HUES6 (cell line): ENCODE data around the gene SLC9A9.

Experiments
- H3K27ac ChIP-seq: 2 replicates; pipeline ENCODE4 v1.7.0; 2013; ENCODE audit warnings: low read depth, mild to moderate bottlenecking, low read length, inconsistent platforms
- H3K27me3 ChIP-seq: 2 replicates; pipeline ENCODE4 v1.6.1; 2013; ENCODE audit warnings: low read length; ENCODE audit not compliant: control insufficient read depth, insufficient read depth
- H3K36me3 ChIP-seq: 2 replicates; pipeline ENCODE4 v1.6.1; 2013; ENCODE audit warnings: low read length; ENCODE audit not compliant: control insufficient read depth, insufficient read depth
- H3K4me1 ChIP-seq: 2 replicates; pipeline ENCODE4 v1.6.1; 2013; ENCODE audit warnings: low read length; ENCODE audit not compliant: control insufficient read depth, insufficient read depth
- H3K4me3 ChIP-seq: 2 replicates; pipeline ENCODE4 v1.5.1; 2013; ENCODE audit warnings: low read depth, low read length
- H3K9ac ChIP-seq: one replicate; pipeline ENCODE4 v1.6.1; 2013; ENCODE audit warnings: mild to moderate bottlenecking, low read length
- H3K9me3 ChIP-seq: 2 replicates; pipeline ENCODE4 v1.6.1; 2013; ENCODE audit warnings: low read depth, low read length; ENCODE audit not compliant: control insufficient read depth, insufficient read depth

SLC9A9 gene

DNA sequence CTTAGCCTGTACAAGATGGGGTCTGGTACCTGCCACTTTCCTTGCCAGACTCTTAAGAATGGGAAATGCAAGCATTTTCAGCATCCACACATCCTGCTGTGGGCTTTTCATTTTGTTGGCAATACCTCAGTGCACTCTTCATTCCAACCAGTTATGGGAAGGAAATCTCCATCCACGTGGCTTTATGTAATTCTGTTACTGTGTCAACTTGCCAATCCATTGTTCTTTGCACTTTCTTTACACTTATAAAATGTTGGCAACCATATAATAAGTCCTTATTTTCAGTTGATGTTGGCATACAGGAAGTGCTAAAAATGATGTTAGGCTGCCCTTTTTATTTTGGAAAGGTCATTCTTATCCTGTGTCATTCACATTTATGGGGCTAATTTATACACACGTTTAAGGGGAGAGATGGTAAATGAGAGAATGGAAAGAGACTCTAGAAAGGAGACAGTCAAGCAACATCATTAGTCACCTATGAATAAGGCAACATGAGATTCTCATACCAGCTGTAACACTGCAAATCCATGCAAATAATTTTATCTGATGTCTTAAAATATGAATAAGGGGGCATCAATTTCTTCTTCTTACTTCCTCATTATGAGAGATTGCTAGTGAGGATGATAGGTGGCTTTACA is 490.0 kb downstream of the SLC9A9 start:
- Histone ChIP-seq H3K27ac (no peak overlapping the region), H3K27me3 (no peaks in the 10 kb centered on the region), H3K36me3 (no peaks in the 10 kb centered on the region), H3K9me3 (no peaks in the 10 kb centered on the region), H3K9ac (no peak overlapping the region), H3K4me3 (no peak overlapping the region), H3K4me1 (0 out of 2 replicates have a peak, but pooled peaks cover under 1% of the 10 kb centered on the region)

DNA sequence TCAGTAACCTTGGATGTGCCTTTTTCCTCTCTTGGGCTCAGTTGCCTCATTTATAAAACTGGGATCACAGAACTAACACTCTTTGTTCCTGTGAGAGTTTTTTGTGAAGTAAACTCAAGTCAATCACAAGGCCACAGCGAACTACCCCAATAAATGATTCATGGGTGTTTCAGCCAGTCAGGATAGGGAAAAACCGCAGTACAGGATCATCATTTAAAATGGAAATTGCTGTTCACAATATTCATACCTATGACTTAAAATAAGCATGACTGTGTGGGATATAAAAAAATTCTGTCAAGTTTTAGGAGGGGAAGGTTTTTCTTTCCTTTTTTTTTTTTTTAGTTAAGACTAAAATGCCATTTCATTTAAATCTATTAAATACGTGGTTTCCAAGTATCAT is 490.6 kb downstream of the SLC9A9 start:
- Histone ChIP-seq H3K36me3 (no peaks in the 10 kb centered on the region), H3K9ac (no peak overlapping the region), H3K4me3 (no peak overlapping the region), H3K27me3 (no peaks in the 10 kb centered on the region), H3K4me1 (0 out of 2 replicates have a peak, but pooled peaks cover 7% of the 10 kb centered on the region), H3K9me3 (no peaks in the 10 kb centered on the region), H3K27ac (no peak overlapping the region)

DNA sequence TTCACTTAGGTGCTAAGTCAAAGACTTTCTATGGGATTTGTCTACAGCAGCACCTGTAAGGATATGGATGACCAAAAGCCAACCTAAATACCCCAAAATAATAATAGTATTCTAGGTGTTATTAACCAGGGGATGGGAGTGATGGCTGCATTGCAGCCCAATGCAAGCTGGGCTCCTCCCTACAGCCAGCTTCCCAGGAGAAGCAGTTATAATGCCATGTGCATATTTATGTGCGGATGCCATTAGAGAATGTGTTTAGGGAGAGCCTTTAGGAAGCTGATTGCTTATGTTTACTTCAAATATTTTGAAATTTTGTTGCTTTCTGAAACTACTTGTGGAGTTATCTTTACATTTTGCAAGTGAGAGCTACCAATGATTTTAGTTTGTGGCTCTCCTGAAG is 491.4 kb downstream of the SLC9A9 start:
- Histone ChIP-seq H3K36me3 (no peaks in the 10 kb centered on the region), H3K4me1 (peaks cover 10% of the 10 kb centered on the region; the same call in 1 of the 2 replicates), H3K27ac (no peak overlapping the region), H3K27me3 (no peaks in the 10 kb centered on the region), H3K9me3 (no peaks in the 10 kb centered on the region), H3K9ac (no peak overlapping the region), H3K4me3 (no peak overlapping the region)

DNA sequence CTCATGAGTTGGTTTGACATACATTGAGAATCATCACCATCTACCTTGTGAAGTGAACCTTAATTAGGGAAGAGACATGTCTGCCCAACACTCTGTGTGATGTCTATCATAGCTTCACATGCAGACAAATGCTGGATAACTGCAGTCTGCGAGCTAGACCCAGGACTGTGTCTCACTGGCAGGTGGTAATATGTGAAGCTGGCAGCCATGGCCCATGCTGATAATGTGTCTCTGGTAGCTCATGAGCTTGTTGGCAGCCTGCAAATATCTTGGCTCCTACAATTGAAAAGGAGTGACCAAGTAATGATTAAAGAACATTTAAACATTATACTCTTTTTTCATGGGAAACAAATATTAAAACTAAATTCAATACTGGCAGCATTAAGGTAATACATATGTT is 493.9 kb downstream of the SLC9A9 start:
- Histone ChIP-seq H3K27ac (no peak overlapping the region), H3K4me1 (peaks cover 10% of the 10 kb centered on the region; the same call in 1 of the 2 replicates), H3K9me3 (no peaks in the 10 kb centered on the region), H3K9ac (no peak overlapping the region), H3K36me3 (no peaks in the 10 kb centered on the region), H3K27me3 (no peaks in the 10 kb centered on the region), H3K4me3 (no peak overlapping the region)

DNA sequence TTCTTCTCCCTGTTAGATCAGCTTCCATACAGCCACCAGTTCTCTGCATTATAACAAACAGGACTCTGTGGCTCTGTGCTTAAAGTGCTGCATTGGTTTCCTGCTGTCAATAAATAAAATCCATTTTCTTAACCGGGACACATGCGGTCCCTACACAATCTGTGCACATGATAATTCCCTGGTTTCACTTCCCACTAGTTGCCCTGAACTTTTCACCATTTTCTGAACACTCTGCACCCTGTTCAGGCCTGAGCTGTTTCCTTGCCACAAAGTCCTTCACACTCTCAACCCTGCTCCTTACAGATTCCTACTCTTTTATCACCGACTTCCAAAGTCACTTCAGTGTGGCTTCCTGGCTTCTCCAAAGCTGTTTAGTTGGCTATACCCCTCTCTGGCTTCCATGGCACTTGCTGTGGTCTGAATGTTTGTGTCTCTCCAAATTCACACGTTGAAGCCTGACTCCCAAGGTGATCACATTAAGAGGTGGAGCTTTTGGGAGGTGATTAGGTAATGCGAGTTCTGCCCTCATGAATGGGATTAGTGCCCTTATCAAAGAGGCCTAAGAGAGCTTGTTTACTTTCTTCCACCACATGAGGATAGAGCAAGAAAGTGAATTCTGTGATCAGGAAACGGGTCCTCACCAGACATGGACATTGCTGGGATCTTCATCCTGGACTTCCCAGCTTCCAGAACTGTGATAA is 495.3 kb downstream of the SLC9A9 start:
- Histone ChIP-seq H3K4me3 (no peak overlapping the region), H3K9me3 (no peaks in the 10 kb centered on the region), H3K27me3 (no peaks in the 10 kb centered on the region), H3K9ac (no peak overlapping the region), H3K27ac (no peak overlapping the region), H3K36me3 (no peaks in the 10 kb centered on the region), H3K4me1 (peaks cover 10% of the 10 kb centered on the region; the same call in 1 of the 2 replicates)

DNA sequence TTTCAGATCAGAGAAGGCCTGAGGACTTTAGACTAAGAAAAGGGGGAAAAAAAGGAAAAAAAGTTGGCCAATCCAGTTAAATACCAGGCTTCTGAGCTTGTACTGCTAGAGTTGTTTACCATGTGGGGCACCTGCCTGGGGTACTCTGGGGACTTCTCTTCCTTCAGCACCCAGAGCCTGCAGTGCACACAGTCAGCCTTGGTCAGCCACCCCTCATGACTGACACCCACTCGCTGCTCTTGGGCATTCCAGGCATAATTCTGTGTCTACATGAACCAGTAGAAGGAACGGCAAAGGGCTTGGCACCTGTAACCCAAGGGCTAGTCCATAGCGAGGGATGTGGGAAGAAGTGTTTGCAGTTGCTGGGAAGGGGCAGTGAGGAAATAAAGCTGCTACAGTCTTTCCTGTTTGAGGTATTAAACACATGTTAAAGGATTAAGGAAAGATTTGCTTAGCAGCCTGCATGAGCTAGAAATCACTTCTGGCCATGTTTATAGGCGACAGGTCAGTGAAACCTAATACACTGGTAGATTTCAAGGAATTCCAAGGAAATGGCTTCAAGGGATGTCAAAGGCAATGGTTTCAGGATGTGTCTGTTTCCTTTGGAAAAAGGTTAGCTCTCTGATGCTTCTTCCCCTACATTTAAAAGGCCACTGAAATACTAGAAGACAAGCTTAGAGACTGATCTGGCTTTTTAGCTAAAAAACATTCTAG is 496.2 kb downstream of the SLC9A9 start:
- no peak overlapping the region for H3K4me3 ChIP-seq
- no peaks in the 10 kb centered on the region for H3K36me3 ChIP-seq
- H3K9ac ChIP-seq = no peak overlapping the region
- no peak overlapping the region for H3K27ac ChIP-seq
- no peaks in the 10 kb centered on the region for H3K9me3 ChIP-seq
- H3K27me3 ChIP-seq = no peaks in the 10 kb centered on the region
- H3K4me1 ChIP-seq = peaks cover 10% of the 10 kb centered on the region; the same call in 1 of the 2 replicates

DNA sequence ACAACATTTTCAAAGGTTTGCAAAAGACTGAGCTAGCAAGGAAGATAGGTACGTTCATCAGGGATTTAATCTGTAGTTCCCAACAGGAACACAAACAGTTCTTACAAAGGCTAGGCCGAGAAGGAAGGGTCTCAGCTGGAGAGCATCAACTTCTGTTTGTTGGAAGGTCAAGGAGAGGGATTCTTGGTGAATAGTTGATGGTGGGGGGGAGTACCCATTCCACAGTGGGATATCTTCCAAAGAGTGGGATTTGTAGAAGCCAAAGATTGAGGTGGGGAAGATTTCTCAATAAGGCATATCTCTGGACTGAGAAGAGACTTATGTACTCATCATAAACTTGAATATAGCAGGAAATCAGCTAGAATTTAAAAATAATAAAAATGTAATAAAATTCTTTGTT is 496.9 kb downstream of the SLC9A9 start:
- no peaks in the 10 kb centered on the region for H3K9me3 ChIP-seq
- no peak overlapping the region for H3K4me3 ChIP-seq
- no peaks in the 10 kb centered on the region for H3K36me3 ChIP-seq
- no peak overlapping the region for H3K9ac ChIP-seq
- H3K27me3 ChIP-seq = no peaks in the 10 kb centered on the region
- H3K27ac ChIP-seq = no peak overlapping the region
- peaks cover 10% of the 10 kb centered on the region; the same call in 1 of the 2 replicates for H3K4me1 ChIP-seq

DNA sequence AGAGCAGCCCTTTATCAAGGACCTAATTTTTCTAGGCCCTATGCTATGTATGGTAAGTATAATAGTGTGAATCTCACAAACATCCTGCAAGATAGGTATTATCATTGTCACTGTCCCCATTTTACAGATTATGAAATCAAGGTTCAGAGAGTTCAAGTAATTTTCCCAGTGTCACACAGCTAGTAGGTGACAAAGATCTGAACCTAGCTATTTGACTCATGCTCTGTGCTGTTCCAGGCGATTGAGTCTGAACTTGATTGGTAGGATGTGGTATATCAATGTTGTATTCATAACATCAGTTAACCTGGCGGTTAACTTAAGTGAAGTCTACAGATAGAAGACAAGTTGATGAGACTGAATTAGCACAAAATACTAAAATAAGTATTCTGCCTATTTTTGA is 498.8 kb downstream of the SLC9A9 start:
- no peak overlapping the region for H3K27ac ChIP-seq
- no peak overlapping the region for H3K9ac ChIP-seq
- H3K36me3 ChIP-seq = no peaks in the 10 kb centered on the region
- H3K9me3 ChIP-seq = no peaks in the 10 kb centered on the region
- H3K4me1 ChIP-seq = peaks cover 10% of the 10 kb centered on the region; the same call in 1 of the 2 replicates
- H3K4me3 ChIP-seq = no peak overlapping the region
- no peaks in the 10 kb centered on the region for H3K27me3 ChIP-seq

DNA sequence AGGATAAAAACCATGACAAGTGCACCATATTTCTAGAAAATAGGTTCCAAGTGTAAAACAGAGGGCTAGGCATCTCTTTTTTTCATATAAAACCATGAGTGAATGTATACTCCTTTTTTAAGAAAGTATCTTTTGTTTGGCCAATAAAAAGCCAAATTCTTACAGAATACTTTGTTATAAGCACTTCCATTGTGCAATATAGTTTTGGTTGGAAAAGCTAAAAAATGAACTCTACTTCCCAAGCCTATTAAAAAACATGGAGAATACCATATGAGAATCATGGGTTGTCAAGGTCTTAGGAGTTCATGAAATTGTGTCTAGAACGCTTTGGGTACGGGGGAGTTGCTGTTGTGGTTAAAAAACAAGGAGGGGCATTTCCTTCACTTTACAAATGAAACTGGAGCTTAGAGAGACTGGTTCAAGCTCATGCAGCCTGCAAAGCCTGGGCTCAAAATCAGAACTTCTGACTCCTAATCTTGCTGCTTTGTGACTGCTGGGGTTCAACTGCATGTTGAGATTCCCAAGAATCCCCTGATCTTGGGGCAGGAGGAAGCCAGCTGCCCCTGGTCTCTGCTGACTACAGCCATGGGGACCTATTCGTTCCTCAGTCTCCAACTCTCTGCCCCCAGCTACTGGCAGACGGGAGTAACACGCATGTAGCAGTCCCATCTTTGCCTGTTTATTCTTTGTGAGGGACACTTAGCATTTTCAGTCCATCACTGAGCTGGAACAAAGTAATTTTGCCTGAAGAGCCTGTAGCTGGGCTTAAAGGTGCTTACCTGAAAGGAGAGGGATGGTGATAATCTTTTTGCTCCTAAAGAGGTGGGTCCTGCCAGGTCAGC is 499.6 kb downstream of the SLC9A9 start:
- H3K27ac ChIP-seq = no peak overlapping the region
- peaks cover 10% of the 10 kb centered on the region; the same call in 1 of the 2 replicates for H3K4me1 ChIP-seq
- no peaks in the 10 kb centered on the region for H3K36me3 ChIP-seq
- H3K4me3 ChIP-seq = no peak overlapping the region
- no peaks in the 10 kb centered on the region for H3K9me3 ChIP-seq
- H3K9ac ChIP-seq = no peak overlapping the region
- H3K27me3 ChIP-seq = no peaks in the 10 kb centered on the region

DNA sequence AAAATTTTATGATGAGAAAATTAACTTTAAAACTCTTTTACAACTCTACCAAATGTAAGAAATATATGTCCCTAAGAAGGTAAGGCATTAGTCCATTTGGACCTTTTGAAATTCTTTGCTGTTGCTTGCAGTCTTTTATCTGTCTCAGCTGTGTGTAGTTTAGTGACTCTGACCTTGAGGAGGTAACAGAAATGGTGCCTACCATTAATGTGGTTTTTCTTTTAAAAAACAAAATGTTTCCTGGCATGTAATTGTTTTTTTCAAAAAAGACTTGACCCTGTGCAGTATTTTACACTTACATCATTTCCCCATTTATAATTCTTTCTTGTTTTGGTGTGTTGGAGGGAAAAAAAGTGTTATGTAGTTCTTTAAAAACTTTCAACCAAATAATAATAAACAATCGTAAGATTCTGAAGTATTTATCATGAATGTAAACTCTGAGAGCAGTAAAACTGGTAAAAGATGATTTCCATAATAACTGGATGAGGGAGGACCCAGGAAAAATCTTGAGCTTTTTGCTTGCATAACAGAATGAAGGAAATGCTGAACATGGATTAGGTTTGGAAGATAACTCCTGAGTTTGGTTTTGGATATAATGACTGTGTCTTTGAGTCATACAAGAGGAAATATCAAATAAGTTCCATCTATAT is 503.6 kb downstream of the SLC9A9 start:
- Histone ChIP-seq H3K4me1 (no peaks in the 10 kb centered on the region), H3K9me3 (no peaks in the 10 kb centered on the region), H3K27ac (no peak overlapping the region), H3K4me3 (no peak overlapping the region), H3K9ac (no peak overlapping the region), H3K36me3 (no peaks in the 10 kb centered on the region), H3K27me3 (no peaks in the 10 kb centered on the region)
